Measurements from ENCODE around the gene PXYLP1.

DNA sequence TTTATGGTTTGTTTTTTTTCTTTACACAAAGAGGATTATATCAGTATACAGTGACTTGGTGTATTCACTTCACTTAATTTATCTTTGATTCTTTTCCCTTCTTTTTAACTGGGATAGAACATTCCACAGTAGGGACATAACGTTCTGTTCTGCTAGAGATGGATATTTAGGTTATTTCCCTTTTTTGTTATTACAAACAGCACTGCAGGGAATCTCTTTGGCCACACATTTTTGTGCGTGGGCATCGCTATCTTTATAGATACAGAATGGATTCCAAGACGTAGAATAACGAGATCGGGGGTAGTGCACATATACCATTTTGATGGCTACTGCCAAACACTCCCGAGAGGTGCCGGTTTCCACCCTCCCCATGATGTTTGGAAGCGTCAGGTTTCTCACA lies 44.8 kb downstream of the PXYLP1 start:
- TF ChIP-seq USF2 (IDR thresholded peaks at IDR 0.05; ENCODE audit: borderline replicate concordance, low read depth, low read length) (no peak), NFYA (IDR thresholded peaks at IDR 0.05; ENCODE audit: borderline replicate concordance, low read depth, low read length) (no peak), STAT3 (IDR thresholded peaks at IDR 0.05; ENCODE audit: low read depth, low read length) (no peak), CTCF (IDR thresholded peaks at IDR 0.05 in 2 of 3, conservative IDR thresholded peaks at IDR 0.05 in 1 of 3; ENCODE audit: control insufficient read depth in 2 of 3, extremely low read depth in 1 of 3, insufficient read depth in 1 of 3, low read depth in 3 of 3, low read length in 3 of 3) (no peak), POLR2A (IDR thresholded peaks at IDR 0.05; ENCODE audit: low read depth, low read length) (no peak), BCL11A (IDR thresholded peaks at IDR 0.05; ENCODE audit: low read depth, low read length) (no peak), BRCA1 (IDR thresholded peaks at IDR 0.05; ENCODE audit: low read depth, low read length) (no peak), TAF1 (IDR thresholded peaks at IDR 0.05; ENCODE audit: borderline replicate concordance, low read depth, low read length) (no peak), RFX5 (IDR thresholded peaks at IDR 0.05; ENCODE audit: low read depth, low read length) (no peak), CBX5 (IDR thresholded peaks at IDR 0.05; ENCODE audit: low read depth) (no peak), YY1 (IDR thresholded peaks at IDR 0.05; ENCODE audit: low read depth, low read length) (no peak), CHD2 (IDR thresholded peaks at IDR 0.05; ENCODE audit: borderline replicate concordance, low read depth, low read length) (no peak)

Measured in GM12878 (cell line).